ENCODE results near the gene RHOA. TPM values are rescaled to one million over a fixed set of nuclear protein-coding genes. Genes with fewer than 3 reads are reported as not detected.

The RHOA gene
- total and polyA plus RNA-seq, 2 donors (not counting 1 experiment from before 2014, with no cell fraction given): 548 to 1,002 TPM

DNA sequence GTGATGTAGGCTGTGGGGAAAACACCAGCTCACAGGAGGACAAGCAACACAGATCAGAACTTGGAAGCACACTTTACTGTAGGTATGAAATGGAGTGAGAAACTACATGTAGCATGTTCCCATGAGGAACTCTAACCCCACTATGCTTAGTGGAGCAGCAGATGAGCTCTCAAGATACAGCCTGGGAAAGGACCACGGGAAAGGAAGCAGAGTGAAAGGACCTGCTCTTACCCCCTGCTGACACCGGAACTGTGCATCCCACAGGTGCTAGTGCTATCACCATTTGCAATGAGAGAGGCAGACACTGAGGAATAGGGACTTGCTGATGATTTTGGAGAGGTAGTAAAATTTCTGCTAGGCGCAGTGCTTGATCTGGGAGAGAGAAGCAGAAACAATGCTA is 100.5 kb downstream of the RHOA start:
- H3K36me3 ChIP-seq (ENCODE audit: control insufficient read depth, insufficient read depth, low read length): peaks cover 1% of the 10 kb centered on the region
- TF ChIP-seq, protein P1, sequence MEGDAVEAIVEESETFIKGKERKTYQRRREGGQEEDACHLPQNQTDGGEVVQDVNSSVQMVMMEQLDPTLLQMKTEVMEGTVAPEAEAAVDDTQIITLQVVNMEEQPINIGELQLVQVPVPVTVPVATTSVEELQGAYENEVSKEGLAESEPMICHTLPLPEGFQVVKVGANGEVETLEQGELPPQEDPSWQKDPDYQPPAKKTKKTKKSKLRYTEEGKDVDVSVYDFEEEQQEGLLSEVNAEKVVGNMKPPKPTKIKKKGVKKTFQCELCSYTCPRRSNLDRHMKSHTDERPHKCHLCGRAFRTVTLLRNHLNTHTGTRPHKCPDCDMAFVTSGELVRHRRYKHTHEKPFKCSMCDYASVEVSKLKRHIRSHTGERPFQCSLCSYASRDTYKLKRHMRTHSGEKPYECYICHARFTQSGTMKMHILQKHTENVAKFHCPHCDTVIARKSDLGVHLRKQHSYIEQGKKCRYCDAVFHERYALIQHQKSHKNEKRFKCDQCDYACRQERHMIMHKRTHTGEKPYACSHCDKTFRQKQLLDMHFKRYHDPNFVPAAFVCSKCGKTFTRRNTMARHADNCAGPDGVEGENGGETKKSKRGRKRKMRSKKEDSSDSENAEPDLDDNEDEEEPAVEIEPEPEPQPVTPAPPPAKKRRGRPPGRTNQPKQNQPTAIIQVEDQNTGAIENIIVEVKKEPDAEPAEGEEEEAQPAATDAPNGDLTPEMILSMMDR (conservative IDR thresholded peaks at IDR 0.05 in 1 of 2, IDR thresholded peaks at IDR 0.05 in 1 of 2; ENCODE audit: low read depth in 1 of 2, low read length in 2 of 2): no peak
- TF ChIP-seq EZH2 (IDR thresholded peaks at IDR 0.05; ENCODE audit: low read length, missing control alignments): no peak
- H3K4me2 ChIP-seq (ENCODE audit: extremely low read depth, insufficient read depth, low read length): no peak overlapping the region

DNA sequence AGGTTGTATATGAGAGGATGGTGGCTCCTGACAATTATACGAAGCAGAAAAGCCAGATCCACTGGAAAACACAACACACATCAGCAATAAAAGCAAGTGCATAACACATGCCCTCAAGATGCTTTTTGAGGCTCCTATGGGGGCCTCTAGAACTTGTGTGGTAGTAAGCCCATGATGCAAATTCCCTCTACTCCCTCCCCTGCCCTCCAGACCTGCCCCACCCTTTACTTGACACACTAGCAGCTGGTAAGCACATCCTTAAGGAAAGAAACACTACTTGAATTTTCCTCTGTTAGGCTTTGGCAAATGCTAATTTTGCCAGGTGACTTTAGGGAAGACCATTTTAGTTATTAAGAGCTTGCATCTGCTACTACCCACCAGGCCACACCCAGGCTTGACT is 101.1 kb downstream of the RHOA start:
- Histone ChIP-seq H3K4me1 (ENCODE audit: control insufficient read depth, extremely low read depth, insufficient read depth, low read length) (no peaks in the 10 kb centered on the region), H3K79me2 (ENCODE audit: control insufficient read depth, insufficient read depth, low read length) (no peaks in the 10 kb centered on the region), H3K9me3 (ENCODE audit: control insufficient read depth, insufficient read depth, low read depth, low read length) (no peaks in the 10 kb centered on the region), H3K9ac (ENCODE audit: insufficient read depth, low read length) (no peak overlapping the region), H3K4me2 (ENCODE audit: extremely low read depth, insufficient read depth, low read length) (no peak overlapping the region), H3K36me3 (ENCODE audit: control insufficient read depth, insufficient read depth, low read length) (peaks cover 1% of the 10 kb centered on the region), H4K20me1 (ENCODE audit: control insufficient read depth, extremely low read depth, insufficient read depth, low read length) (no peaks in the 10 kb centered on the region), H3K4me3 (replicated peaks in 1 of 4; ENCODE audit: control extremely low read depth in 1 of 4, insufficient read depth in 1 of 4, low read depth in 3 of 4, low read length in 4 of 4) (no peak overlapping the region), H2AFZ (ENCODE audit: low read length) (no peak overlapping the region), H3K27me3 (ENCODE audit: control insufficient read depth, insufficient read depth, low read length) (no peaks in the 10 kb centered on the region), H3K27ac (ENCODE audit: insufficient read depth, low read length) (no peak overlapping the region)
- TF ChIP-seq EZH2 (IDR thresholded peaks at IDR 0.05; ENCODE audit: low read length, missing control alignments): no peak
- TF ChIP-seq, protein P1 (conservative IDR thresholded peaks at IDR 0.05 in 1 of 2, IDR thresholded peaks at IDR 0.05 in 1 of 2; ENCODE audit: low read depth in 1 of 2, low read length in 2 of 2): no peak
- no peak for DNase-seq (ENCODE audit: low read depth in 2 of 2)

More for the DNA sequence above, 100.5 kb downstream of the RHOA start:
- no peaks in the 10 kb centered on the region for H3K4me1 ChIP-seq (ENCODE audit: control insufficient read depth, extremely low read depth, insufficient read depth, low read length)
- H2AFZ ChIP-seq (ENCODE audit: low read length): no peak overlapping the region
- no peak overlapping the region for H3K9ac ChIP-seq (ENCODE audit: insufficient read depth, low read length)
- no peak overlapping the region for H3K4me3 ChIP-seq (replicated peaks in 1 of 4; ENCODE audit: control extremely low read depth in 1 of 4, insufficient read depth in 1 of 4, low read depth in 3 of 4, low read length in 4 of 4)
- H3K79me2 ChIP-seq (ENCODE audit: control insufficient read depth, insufficient read depth, low read length): no peaks in the 10 kb centered on the region
- H3K9me3 ChIP-seq (ENCODE audit: control insufficient read depth, insufficient read depth, low read depth, low read length): no peaks in the 10 kb centered on the region
- no peak overlapping the region for H3K27ac ChIP-seq (ENCODE audit: insufficient read depth, low read length)
- no peaks in the 10 kb centered on the region for H3K27me3 ChIP-seq (ENCODE audit: control insufficient read depth, insufficient read depth, low read length)
- no peak for DNase-seq (ENCODE audit: low read depth in 2 of 2)
- H4K20me1 ChIP-seq (ENCODE audit: control insufficient read depth, extremely low read depth, insufficient read depth, low read length): no peaks in the 10 kb centered on the region

Other genes starting within 250 kb of the RHOA start
- gene CCDC71, start 245.6 kb downstream of the RHOA start, total RNA-seq: 16.4 and 17.8 TPM in 2 replicates
- 13.0 and 16.1 TPM in 2 replicates for gene CCDC71, start 245.6 kb downstream of the RHOA start, polyA plus RNA-seq
- gene KLHDC8B, start 240.4 kb downstream of the RHOA start, total RNA-seq: 40.5 and 42.6 TPM in 2 replicates
- 26.7 and 34.4 TPM in 2 replicates for gene KLHDC8B, start 240.4 kb downstream of the RHOA start, polyA plus RNA-seq
- gene C3orf62, start 134.7 kb downstream of the RHOA start, total RNA-seq: 1.5 TPM in 2 replicates
- 1.2 and 1.3 TPM in 2 replicates for gene C3orf62, start 134.7 kb downstream of the RHOA start, polyA plus RNA-seq
- gene USP4, start 71.9 kb downstream of the RHOA start, total RNA-seq: 20.3 and 28.7 TPM in 2 replicates
- 47.1 and 53.9 TPM in 2 replicates for gene USP4, start 71.9 kb downstream of the RHOA start, polyA plus RNA-seq
- 447 and 456 TPM in 2 replicates for gene GPX1, start 53.6 kb downstream of the RHOA start, total RNA-seq
- gene GPX1, start 53.6 kb downstream of the RHOA start, polyA plus RNA-seq: 227 and 428 TPM in 2 replicates
- gene TCTA, start 447 bp upstream of the RHOA start, total RNA-seq: 14.4 and 34.5 TPM in 2 replicates
- 51.6 and 57.8 TPM in 2 replicates for gene TCTA, start 447 bp upstream of the RHOA start, polyA plus RNA-seq
- 0.77 and 2.6 TPM in 2 replicates for gene AMT, start 10.5 kb upstream of the RHOA start, total RNA-seq
- gene AMT, start 10.5 kb upstream of the RHOA start, polyA plus RNA-seq: 2.0 and 2.7 TPM in 2 replicates
- 3.3 and 5.6 TPM in 2 replicates for gene NICN1, start 17.3 kb upstream of the RHOA start, total RNA-seq
- 9.0 and 10.5 TPM in 2 replicates for gene NICN1, start 17.3 kb upstream of the RHOA start, polyA plus RNA-seq
- gene DAG1, start 58.3 kb upstream of the RHOA start, total RNA-seq: 19.8 and 48.7 TPM in 2 replicates
- gene DAG1, start 58.3 kb upstream of the RHOA start, polyA plus RNA-seq: 48.7 and 49.8 TPM in 2 replicates
- gene BSN, start 142.5 kb upstream of the RHOA start, total RNA-seq: under 0.01 TPM in 2 replicates
- gene BSN, start 142.5 kb upstream of the RHOA start, polyA plus RNA-seq: 0.01 TPM in 2 replicates

All from fibroblast of lung (primary cell).